Activated CD4-positive, alpha-beta T cell treated with anti-CD3 and anti-CD28 coated beads for 48 hours (primary cell): ENCODE measurements around the gene IQSEC1.

ENCODE experiments used
- DNase-seq: peaks from one replicate; pipeline ENCODE4 v3.0.0-alpha.2; 2020

Gene IQSEC1

DNA sequence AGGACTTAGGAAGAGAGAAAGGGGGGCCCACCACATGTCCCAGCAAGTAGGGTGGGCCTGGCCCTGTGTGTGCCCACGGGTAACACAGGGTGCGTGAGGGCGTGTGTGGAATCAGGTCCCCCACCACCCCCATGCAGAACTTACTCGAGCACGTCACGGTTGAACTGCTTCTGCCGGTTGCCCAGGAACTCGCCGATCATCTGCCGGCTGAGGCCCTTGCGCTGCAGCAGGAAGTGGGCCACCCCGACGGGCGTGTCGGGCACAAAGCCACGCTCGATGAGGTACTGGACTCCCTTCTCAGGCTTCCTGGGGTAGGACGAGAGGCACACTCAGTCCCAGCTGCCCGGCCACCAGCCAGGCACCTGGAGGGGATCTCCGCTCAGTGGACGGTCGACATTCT is 148.8 kb downstream of the IQSEC1 start:
- DNase-seq: no peak

GRCh38 chr3:12922881-12923431 is 150.3 kb downstream of the IQSEC1 start:
- no peak for DNase-seq

GRCh38 chr3:12922306-12922705 is 150.9 kb downstream of the IQSEC1 start:
- DNase-seq: no peak

DNA sequence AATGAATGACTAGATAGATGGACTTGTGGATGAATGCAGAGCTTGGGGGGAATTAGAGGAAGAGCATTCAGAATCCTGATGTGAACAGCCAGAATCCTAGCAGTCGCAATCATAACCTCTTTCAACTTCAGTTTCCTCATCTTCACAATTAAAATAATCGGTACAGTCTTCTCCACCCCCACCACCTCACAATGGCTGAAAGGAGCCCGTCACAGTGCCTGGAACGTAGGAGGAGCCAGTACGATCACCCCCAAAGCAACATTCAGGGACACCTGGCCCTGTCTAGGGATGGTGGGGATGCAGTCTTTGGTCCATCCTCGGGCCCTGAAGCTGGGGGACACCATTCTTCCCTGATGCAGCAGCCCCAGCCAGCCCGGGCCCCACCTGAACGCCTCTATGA is 151.5 kb downstream of the IQSEC1 start:
- DNase-seq: no peak

- no peak for DNase-seq
Observed at GRCh38 chr3:12920967-12921366, 152.3 kb downstream of the IQSEC1 start.

DNA sequence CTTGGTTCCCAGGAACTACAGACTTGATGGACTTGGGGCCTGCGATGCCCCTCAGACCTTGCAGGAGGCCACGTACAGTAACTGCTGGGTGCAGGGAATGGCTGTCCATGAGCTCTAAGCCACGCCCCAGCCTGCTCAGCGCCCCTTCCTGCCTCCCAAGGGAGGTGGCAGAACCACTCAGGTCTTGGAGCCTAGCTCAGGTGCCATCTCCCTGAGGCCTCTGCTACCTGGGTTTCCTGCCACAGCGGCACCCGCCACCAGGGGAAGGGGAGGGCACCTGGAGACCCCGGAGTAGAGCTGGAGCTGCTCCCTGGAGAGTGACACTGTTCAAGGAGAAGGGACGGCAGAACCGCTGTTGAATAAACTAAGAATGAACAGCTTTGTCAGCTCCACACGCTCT is 154.0 kb downstream of the IQSEC1 start:
- DNase-seq: no peak

- no peak for DNase-seq
Observed at GRCh38 chr3:12918231-12918630, 155.0 kb downstream of the IQSEC1 start.

- DNase-seq: no peak
Observed at GRCh38 chr3:12916159-12916558, 157.1 kb downstream of the IQSEC1 start.

GRCh38 chr3:12914088-12914487 is 159.1 kb downstream of the IQSEC1 start:
- DNase-seq: no peak

DNA sequence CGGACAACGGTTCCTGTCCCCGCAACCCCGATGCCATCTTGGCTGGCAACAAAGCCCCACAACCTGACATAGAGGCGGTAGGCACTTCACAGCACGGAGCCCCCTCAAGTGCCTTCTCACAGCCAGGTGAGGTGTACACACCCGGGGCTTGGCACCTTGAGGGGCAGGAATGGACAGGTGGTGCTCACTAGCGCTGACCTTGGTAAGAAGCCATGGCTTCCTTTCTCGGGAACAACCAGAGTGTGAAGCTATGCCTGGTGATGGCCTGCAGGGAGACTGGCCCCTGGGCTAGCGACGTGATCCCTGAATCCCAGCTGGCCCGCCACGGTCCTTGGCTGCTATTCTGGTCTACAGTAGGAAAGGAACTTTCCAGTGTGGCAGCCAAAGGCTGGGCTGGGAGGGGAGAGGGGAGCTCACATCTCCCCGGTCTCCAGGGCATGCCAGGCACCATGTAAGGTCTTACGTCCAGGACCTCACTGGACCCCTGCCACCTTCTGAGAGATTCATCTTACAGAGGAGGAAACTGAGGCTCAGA is 161.3 kb downstream of the IQSEC1 start:
- no peak for DNase-seq

DNA sequence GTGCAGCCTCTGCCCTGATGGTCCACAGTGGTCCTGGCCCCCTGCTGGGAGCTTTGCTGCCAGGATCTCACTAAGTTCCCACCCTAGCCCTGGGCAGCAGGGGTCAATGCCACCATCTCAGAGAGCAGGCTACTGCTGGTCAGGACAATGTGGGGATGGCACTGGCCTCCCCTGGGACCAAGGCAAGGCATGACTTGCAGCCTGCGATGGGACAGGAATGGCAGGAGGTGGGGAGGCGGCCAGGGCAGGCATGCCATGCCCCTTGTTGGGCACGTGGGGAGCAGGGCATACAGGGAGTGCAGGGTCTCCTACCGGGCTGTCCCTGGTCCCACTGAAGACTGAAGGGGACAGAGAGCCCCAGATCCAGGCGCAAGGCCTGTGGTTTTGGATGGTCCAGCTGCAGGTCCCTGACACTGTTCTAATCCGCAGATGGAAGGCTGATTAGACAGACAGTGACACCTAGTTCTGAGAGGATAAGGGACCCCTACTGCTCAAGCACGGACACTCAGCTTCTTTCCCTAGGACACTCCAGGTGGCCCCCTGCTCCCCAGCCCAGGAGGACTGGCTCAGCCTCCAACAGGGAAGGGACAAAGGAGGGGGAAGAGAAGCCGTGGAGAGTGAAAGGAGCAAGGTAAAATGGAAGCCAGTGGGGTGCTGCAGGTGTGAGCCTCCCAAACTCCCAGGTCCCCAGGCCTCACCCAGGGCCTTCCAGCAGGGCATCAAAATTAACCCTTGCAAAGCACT is 162.7 kb downstream of the IQSEC1 start:
- no peak for DNase-seq

- no peak for DNase-seq
Observed at GRCh38 chr3:12909710-12910109, 163.5 kb downstream of the IQSEC1 start.

- no peak for DNase-seq
Observed at GRCh38 chr3:12908859-12909258, 164.4 kb downstream of the IQSEC1 start.

- no peak for DNase-seq
Observed at GRCh38 chr3:12908136-12908730, 165.0 kb downstream of the IQSEC1 start.

- DNase-seq: no peak
Observed at GRCh38 chr3:12907729-12908128, 165.5 kb downstream of the IQSEC1 start.

DNA sequence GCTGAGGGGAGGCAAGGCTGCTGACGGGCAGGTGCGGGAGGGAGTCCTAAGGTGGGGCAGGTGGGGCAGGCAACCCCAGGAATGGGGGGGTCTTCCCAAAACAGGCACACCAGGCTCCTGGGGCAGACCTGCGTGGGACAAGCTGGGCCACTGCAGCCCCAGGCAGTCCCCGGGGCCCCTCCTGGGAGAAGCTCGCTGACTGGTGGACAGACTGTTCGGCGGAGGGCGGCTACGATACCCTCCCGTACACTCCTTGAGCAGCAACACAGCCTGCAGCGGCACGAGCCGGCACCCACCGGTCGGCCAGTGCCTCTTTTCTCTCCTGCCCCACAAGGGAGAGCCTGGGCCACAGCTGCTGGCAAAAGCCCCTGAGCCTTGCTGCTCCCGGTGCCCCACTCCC is 165.9 kb downstream of the IQSEC1 start:
- DNase-seq: no peak

- DNase-seq: no peak
Observed at GRCh38 chr3:12906916-12907290, 166.3 kb downstream of the IQSEC1 start.

- DNase-seq: no peak
Observed at GRCh38 chr3:12906141-12906915, 166.9 kb downstream of the IQSEC1 start.

- no peak for DNase-seq
Observed at GRCh38 chr3:12905316-12906071, 167.7 kb downstream of the IQSEC1 start.

- DNase-seq: no peak
Observed at GRCh38 chr3:12904951-12905315, 168.3 kb downstream of the IQSEC1 start.

- no peak for DNase-seq
Observed at GRCh38 chr3:12903881-12904280, 169.3 kb downstream of the IQSEC1 start.

DNA sequence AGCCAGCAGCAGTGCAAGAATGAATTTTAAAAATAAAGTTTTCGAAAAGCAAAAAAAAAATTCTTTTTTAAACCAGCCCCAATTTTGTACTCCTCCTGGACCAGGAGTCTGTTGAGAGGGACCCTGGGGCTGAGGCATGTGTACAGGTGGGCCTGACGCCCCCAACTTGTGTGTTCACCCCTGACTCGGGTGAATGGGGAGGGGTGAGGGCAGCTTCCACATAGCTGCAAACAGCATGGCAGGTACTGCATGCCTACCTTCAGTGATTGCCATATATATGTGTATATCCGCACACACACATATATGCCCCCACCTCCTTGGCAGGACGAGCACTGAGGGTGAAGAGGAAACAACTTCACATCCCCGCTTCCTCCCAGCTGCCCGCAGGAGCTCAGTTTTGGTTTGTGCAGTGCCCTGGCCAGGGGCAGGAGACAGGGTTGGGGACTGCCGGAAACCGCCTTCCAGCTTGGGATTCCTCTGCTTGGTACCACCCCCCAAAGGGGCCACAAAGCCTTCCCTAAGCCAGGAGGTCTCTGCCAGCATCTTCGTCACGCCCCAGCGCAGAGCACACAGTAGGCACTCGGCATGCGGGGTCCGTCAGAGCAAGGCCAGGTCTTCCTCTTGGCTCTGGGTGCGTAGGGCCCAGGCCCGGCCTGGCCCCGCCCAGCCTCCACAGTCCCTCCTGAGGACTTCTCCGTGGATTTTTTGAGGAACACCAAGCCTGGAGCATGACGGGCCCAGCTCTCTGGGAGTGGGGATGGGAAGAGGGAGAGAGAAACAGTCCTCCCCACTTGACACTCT is 170.0 kb downstream of the IQSEC1 start:
- DNase-seq: no peak
